AG04449 (cell line): ENCODE data around the gene BTRC.

Source experiments
- CTCF ChIA-PET: fragments of 350-600 bp; formaldehyde crosslinking; extraction: SDS; loops from one replicate; lab custom pipeline; 2021; ENCODE audit warnings: antibody characterized with exemption; lab: Yijun Ruan, JAX
- POLR2A ChIA-PET: fragments of 400-600, 350-600 bp; formaldehyde crosslinking; extraction: SDS; loops from one replicate; lab custom pipeline; 2020; ENCODE audit warnings: antibody characterized with exemption, inconsistent platforms; lab: Yijun Ruan, JAX
- DNase-seq: peaks from one replicate; pipeline ENCODE4 v3.0.0-alpha.2; 2010; ENCODE audit warnings: low read depth, low spot score
- H3K4me3 ChIP-seq: 2 replicates; pipeline ENCODE4 v1.5.1; 2011; ENCODE audit warnings: low read depth, mild to moderate bottlenecking, control low read depth, low read length
- TF ChIP-seq, protein P1 (sequence below): IDR thresholded peaks from one replicate; pipeline ENCODE4 v1.5.1; 2011; ENCODE audit warnings: mild to moderate bottlenecking, moderate library complexity, low read length, control low read depth, inconsistent platforms; ENCODE audit not compliant: insufficient read depth; ENCODE audit errors: missing control alignments

The BTRC gene

DNA sequence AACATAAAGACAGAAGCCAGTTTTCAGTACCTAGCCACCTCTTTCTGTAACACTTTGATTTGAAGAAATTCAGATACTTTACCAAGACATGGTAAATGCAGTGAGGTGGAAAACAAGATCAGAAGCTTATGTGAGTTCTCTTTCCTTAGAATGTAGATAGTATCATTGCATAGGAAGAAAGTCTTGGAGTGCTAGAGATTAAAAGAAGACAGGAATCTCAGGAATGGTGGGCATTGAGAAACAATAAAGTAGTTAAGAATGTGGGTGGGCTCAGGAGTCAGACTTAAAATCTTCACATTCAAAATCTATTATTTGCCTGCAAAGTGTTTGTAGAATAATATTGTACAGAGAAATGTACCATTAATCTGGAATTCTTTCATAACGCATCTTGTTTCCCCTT lies 175.2 kb downstream of the BTRC start:
- DNase-seq = no peak
- ChIA-PET CTCF (interaction anchor here (0.7 to 1.2 kb wide), 2 partner anchors 11 to 17 kb away, joined by 3 to 4 read pairs; no protein-coding TSS in a partner anchor), POLR2A (no interaction called here)
- no peak overlapping the region for H3K4me3 ChIP-seq
- TF ChIP-seq, protein P1, sequence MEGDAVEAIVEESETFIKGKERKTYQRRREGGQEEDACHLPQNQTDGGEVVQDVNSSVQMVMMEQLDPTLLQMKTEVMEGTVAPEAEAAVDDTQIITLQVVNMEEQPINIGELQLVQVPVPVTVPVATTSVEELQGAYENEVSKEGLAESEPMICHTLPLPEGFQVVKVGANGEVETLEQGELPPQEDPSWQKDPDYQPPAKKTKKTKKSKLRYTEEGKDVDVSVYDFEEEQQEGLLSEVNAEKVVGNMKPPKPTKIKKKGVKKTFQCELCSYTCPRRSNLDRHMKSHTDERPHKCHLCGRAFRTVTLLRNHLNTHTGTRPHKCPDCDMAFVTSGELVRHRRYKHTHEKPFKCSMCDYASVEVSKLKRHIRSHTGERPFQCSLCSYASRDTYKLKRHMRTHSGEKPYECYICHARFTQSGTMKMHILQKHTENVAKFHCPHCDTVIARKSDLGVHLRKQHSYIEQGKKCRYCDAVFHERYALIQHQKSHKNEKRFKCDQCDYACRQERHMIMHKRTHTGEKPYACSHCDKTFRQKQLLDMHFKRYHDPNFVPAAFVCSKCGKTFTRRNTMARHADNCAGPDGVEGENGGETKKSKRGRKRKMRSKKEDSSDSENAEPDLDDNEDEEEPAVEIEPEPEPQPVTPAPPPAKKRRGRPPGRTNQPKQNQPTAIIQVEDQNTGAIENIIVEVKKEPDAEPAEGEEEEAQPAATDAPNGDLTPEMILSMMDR = no peak

DNA sequence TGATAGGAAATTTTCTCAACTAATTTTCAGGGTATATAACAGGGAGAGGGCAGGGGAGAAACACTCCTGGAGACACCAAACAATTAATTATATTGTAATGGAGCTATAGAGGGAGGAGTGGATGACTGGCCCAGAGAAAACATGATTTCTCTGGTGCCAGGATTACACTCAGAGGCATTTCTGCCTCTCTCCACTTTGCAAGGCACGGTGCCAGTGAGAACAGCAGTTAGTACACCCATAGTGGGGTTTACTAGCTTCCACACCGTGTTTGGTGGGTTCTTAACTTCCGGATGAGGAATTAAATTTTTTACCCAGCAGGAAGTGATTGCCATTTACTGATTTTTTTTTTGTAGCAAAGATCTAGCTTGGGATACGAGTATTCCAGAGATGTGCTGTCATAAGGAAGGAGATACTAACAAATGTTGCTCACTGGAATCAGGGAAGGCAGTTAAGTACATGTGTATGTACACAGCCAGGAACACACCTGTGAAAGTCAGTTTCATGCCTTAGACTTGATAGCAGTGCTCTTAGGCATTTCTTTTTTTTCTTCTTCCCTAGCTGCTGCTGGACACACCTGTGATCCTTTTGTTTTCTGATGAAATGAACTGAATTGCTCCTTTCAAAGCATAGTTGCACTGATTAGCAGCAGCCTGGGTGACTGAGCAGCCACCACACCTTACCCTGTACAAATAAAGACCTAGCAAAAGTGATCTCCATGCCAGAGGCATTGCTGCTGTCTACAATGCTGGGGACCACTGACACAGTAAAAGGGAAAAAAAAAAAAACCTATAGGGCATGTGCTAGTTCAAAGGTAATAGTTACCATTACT lies 176.0 kb downstream of the BTRC start:
- POLR2A ChIA-PET = no interaction called here
- DNase-seq = no peak
- TF ChIP-seq, protein P1 = no peak
- CTCF ChIA-PET = interaction anchor here (0.7 to 1.4 kb wide), 3 partner anchors 11 to 63 kb away, joined by 3 to 4 read pairs (median 4); no protein-coding TSS in a partner anchor
- H3K4me3 ChIP-seq = no peak overlapping the region

DNA sequence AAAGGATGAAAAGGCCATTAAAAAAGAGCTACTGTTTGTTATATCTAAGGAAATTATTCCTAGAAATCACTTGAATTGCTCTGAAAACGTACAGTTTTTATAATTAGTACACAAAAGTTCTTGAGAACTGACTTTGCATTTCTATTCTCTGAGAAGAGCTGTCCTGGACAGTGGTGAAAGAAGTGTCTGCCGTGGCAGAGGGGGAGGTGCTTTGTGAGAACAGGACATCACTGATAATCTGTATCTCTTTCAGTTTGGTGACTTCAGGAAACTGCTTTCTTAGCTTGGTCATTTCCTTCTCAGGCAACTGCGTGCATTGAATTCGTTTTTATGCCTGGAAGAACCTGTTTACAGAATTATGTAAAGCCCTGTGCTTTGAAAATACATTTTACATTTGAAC lies 182.0 kb downstream of the BTRC start:
- H3K4me3 ChIP-seq = no peak overlapping the region
- no peak for DNase-seq
- POLR2A ChIA-PET = no interaction called here
- CTCF ChIA-PET = interaction anchor here (0.8 to 3.6 kb wide), 14 partner anchors 8 to 326 kb away, joined by 3 to 15 read pairs (median 4); no protein-coding TSS in a partner anchor
- TF ChIP-seq, protein P1 = no peak

GRCh38 chr10:101536800-101537199 lies 182.8 kb downstream of the BTRC start:
- ChIA-PET POLR2A (no interaction called here), CTCF (interaction anchor here (0.8 to 3.6 kb wide), 16 partner anchors 9 to 327 kb away, joined by 3 to 15 read pairs (median 4); no protein-coding TSS in a partner anchor)

GRCh38 chr10:101538446-101538845 lies 184.5 kb downstream of the BTRC start:
- ChIA-PET CTCF (interaction anchor here (1.1 to 1.6 kb wide), 4 partner anchors 8 to 324 kb away, joined by 3 to 10 read pairs (median 3); no protein-coding TSS in a partner anchor), POLR2A (no interaction called here)
- TF ChIP-seq, protein P1 = no peak
- no peak overlapping the region for H3K4me3 ChIP-seq
- DNase-seq = no peak

More at GRCh38 chr10:101536800-101537199, 182.8 kb downstream of the BTRC start:
- TF ChIP-seq, protein P1 = no peak
- DNase-seq = no peak
- H3K4me3 ChIP-seq = no peak overlapping the region

DNA sequence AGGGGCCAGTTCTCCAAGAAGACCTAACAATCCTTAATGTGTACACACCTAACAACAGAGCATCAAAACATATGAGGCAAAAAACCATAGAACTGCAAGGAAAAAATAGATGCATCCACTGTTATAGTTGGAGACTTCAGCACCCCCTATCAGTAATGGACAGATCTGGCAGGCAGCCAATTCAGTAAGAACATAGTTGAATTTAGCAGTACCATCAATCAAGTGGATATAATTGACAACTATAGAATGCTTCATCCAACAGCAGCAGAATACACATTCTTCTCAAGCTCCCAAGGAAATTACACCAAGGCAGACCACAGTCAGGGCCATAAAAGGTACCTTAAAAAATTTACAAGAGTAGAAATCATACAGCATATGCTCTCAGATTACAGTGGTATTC lies 191.9 kb downstream of the BTRC start:
- H3K4me3 ChIP-seq = no peak overlapping the region
- CTCF ChIA-PET = interaction anchor here (0.7 to 2.7 kb wide), 7 partner anchors 8 to 29 kb away, joined by 3 to 10 read pairs (median 4); no protein-coding TSS in a partner anchor
- no peak for DNase-seq
- POLR2A ChIA-PET = no interaction called here
- TF ChIP-seq, protein P1 = no peak
